ENCODE measurements around the gene PMAIP1.

GRCh38 chr18:59923539-59924196, 23.9 kb downstream of the PMAIP1 start:
- TF ChIP-seq REST (IDR thresholded peaks at IDR 0.05; ENCODE audit: insufficient read depth in 1 of 2, low read depth in 2 of 2, low read length in 2 of 2) (no peak), POLR2AphosphoS5 (IDR thresholded peaks at IDR 0.05; ENCODE audit: low read depth, low read length) (no peak), TAF1 (IDR thresholded peaks at IDR 0.05; ENCODE audit: borderline replicate concordance, insufficient read depth, low read length) (no peak)

Measured in PFSK-1 (cell line).